Fibroblast of mammary gland (primary cell): ENCODE measurements around the gene STXBP6.

Experiments used
- DNase-seq: peaks from one replicate; pipeline ENCODE4 v3.0.0-alpha.2; 2010; ENCODE audit warnings: low read depth
- H3K4me3 ChIP-seq: 2 replicates; pipeline ENCODE4 v1.5.1; 2011; ENCODE audit warnings: low read depth, mild to moderate bottlenecking, low read length, moderate library complexity; ENCODE audit not compliant: control insufficient read depth
- CTCF ChIP-seq: conservative IDR thresholded peaks from 2 replicates; pipeline ENCODE4 v1.5.1; 2011; ENCODE audit warnings: low read depth, low read length, inconsistent platforms; ENCODE audit not compliant: control insufficient read depth, insufficient read depth

Gene STXBP6

DNA sequence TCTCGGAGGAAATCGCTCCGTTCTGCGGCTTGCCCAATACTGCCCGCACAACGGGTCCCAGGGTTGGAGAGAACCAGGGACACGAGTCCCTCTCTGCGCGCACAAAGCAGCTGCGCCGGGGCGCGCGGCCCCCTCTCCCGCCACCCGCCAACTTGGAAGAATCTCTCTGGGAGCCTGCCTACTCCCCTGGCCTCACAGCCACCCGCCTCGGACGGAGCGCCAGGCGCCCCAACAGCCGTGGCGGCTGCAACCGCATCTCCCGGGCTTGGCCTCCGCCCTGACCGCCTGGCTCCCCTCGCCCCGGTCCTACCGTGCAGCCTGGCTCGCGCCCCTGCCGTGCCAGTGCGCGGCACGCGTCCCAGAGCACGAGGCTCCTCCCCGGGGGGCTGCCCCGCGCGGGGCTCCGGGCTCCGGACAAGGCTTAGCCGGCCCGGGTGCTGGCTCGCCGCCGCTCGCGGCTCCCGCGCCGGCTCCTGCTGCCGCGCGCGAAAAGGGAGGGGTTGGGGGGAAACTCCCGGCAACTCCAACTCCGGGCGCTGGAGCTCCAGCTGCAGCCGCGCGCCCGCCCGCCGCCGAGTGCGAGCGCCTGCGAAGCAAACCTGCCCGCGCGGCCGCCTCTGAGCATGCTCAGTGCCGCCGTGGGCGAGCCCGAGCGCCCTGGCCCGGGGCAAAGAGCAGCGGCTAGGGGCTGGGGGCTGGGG is at the start of gene STXBP6:
Gene STXBP6, minus strand, starts transcription at position 580 of the 701 bp plus-strand sequence. CDS start 75,329 bp downstream, outside the sequence.
- no peak for TF ChIP-seq CTCF
- peak; percentile 42 for DNase-seq
- peak within 1 kb of the TSS; percentile 57 for H3K4me3 ChIP-seq

GRCh38 chr14:25097120-25097519 is 47.2 kb upstream of the STXBP6 start:
- DNase-seq, result no peak
- TF ChIP-seq CTCF, result no peak
- no peak overlapping the region for H3K4me3 ChIP-seq

GRCh38 chr14:25095736-25096437 is 45.9 kb upstream of the STXBP6 start:
- H3K4me3 ChIP-seq, result no peak overlapping the region
- DNase-seq, result no peak
- TF ChIP-seq CTCF, result no peak

DNA sequence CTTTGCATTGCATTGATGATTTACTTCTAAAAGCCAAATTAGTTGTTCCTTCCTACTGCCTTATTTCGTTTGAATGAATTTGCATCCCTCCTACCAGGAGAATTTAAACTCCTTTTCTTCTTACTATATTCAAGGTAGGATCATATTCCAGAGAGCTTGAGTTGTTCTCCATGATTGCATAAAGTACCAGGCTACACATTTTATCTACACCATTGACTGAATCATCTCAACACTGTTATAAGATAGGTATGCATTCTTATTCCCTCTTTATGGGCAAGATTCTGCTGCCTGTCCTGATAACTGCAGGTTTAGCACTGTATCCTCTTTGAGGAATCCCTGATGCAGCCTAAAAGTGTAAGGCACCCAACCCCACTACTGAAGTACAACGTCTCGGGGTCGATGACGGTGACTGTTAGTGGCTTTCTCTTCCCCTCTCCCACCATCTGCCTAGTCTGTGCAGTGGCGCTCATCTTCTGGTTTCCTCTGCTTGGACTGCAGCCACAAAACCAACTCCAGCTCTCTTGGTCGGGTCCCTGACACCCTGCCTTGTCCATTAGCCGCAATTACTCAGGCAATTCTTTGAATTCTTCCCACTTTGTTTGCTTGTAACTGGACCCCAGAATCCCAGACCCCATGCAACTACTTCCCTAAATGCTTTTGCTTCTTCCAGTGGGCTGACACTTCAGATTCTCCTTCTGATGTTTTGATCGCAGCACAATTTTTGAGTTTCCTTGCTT is 44.4 kb upstream of the STXBP6 start:
- H3K4me3 ChIP-seq, result no peak overlapping the region
- no peak for DNase-seq

GRCh38 chr14:25092258-25092740 is 42.4 kb upstream of the STXBP6 start:
- no peak for DNase-seq
- TF ChIP-seq CTCF, result no peak
- H3K4me3 ChIP-seq, result no peak overlapping the region

More for the DNA sequence above, 44.4 kb upstream of the STXBP6 start:
- no peak for TF ChIP-seq CTCF

GRCh38 chr14:25090716-25091454 is 40.9 kb upstream of the STXBP6 start:
- no peak overlapping the region for H3K4me3 ChIP-seq
- no peak for TF ChIP-seq CTCF
- peak; percentile 38 for DNase-seq
